ENCODE data around the gene RNF213.

GRCh38 chr17:80291691-80292487 is 31.2 kb downstream of the RNF213 start:
- TF ChIP-seq CTCF (IDR thresholded peaks at IDR 0.05) (no peak), POLR2A (IDR thresholded peaks at IDR 0.05) (no peak)

Data from adrenal gland (tissue), 5 donors.